ENCODE results near the gene ADAMTSL3.

Gene ADAMTSL3

DNA sequence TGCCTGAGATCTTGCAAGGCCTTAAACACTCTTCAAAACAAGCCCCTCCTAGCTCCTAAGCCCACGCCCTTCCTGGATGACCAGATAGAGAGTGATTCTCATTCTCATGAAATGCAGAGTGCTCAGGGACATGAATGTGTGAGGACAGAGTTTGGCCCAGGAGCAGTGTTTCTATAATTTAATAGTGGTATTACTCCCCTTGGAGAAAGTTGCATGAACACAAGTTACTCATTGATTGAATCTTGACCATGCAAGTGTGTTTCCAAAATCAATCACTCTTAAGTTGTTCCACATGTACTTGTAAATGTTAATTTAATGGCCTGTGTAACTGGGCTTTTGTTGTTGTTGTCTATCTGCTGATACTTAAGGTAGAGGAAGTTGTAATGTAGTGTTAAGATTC is 181.6 kb downstream of the ADAMTSL3 start:
- TF ChIP-seq, protein P1, sequence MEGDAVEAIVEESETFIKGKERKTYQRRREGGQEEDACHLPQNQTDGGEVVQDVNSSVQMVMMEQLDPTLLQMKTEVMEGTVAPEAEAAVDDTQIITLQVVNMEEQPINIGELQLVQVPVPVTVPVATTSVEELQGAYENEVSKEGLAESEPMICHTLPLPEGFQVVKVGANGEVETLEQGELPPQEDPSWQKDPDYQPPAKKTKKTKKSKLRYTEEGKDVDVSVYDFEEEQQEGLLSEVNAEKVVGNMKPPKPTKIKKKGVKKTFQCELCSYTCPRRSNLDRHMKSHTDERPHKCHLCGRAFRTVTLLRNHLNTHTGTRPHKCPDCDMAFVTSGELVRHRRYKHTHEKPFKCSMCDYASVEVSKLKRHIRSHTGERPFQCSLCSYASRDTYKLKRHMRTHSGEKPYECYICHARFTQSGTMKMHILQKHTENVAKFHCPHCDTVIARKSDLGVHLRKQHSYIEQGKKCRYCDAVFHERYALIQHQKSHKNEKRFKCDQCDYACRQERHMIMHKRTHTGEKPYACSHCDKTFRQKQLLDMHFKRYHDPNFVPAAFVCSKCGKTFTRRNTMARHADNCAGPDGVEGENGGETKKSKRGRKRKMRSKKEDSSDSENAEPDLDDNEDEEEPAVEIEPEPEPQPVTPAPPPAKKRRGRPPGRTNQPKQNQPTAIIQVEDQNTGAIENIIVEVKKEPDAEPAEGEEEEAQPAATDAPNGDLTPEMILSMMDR (conservative IDR thresholded peaks at IDR 0.05; ENCODE audit: low read length): no peak
- no peak for TF ChIP-seq EZH2phosphoT487 (IDR thresholded peaks at IDR 0.05; ENCODE audit: borderline replicate concordance)
- no peak overlapping the region for H3K4me2 ChIP-seq (ENCODE audit: low read depth, low read length, poor library complexity, severe bottlenecking)
- no peaks in the 10 kb centered on the region for H3F3A ChIP-seq (ENCODE audit: low read depth)
- no peaks in the 10 kb centered on the region for H3K4me1 ChIP-seq (ENCODE audit: insufficient read depth, low read length, poor library complexity, severe bottlenecking)
- H3K9me3 ChIP-seq (ENCODE audit: insufficient read depth, low read depth, low read length): no peaks in the 10 kb centered on the region
- H3K4me3 ChIP-seq (ENCODE audit: low read length, poor library complexity, severe bottlenecking): no peak overlapping the region
- no peak overlapping the region for H3K9ac ChIP-seq (ENCODE audit: low read depth, low read length, poor library complexity, severe bottlenecking)
- H3K27me3 ChIP-seq (ENCODE audit: insufficient read depth, low read length, poor library complexity, severe bottlenecking): no peaks in the 10 kb centered on the region
- H4K20me1 ChIP-seq (ENCODE audit: insufficient read depth, low read length, poor library complexity, severe bottlenecking): no peaks in the 10 kb centered on the region
- no peaks in the 10 kb centered on the region for H3K36me3 ChIP-seq (ENCODE audit: insufficient read depth, low read length)
- H3K9me2 ChIP-seq (replicated peaks; ENCODE audit: low read depth, low read length): no peaks in the 10 kb centered on the region
- no peaks in the 10 kb centered on the region for H3K79me2 ChIP-seq (ENCODE audit: insufficient read depth, low read length)
- H2AFZ ChIP-seq (ENCODE audit: low read length): no peak overlapping the region

DNA sequence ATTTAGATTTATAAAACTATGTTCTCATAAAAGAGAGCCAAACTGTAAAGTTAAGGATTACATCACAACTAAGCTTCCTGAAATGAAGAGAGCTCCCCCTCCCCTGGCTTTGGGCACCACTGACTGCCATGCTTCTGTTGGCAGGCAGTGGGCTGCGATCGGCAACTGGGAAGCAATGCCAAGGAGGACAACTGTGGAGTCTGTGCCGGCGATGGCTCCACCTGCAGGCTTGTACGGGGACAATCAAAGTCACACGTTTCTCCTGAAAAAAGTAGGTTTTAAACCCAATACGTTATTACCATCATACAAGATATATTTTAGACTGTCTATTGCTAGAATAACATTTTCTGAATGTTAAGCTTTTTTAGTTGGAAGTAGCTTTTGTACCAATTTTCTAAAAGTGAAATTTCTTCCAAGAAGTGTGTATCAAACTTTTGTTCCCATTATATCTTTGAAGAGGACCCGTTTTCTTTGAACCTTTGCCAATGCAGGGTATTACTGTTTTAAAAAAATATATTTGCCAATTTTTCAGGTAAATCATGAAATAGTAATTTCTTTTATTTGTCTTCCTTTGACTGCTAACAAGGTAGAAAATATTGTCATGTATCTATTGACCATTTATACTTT is 184.1 kb downstream of the ADAMTSL3 start:
- H3K36me3 ChIP-seq (ENCODE audit: insufficient read depth, low read length): no peaks in the 10 kb centered on the region
- H3K79me2 ChIP-seq (ENCODE audit: insufficient read depth, low read length): no peaks in the 10 kb centered on the region
- H3K4me3 ChIP-seq (ENCODE audit: low read length, poor library complexity, severe bottlenecking): no peak overlapping the region
- H3F3A ChIP-seq (ENCODE audit: low read depth): no peaks in the 10 kb centered on the region
- TF ChIP-seq EZH2phosphoT487 (IDR thresholded peaks at IDR 0.05; ENCODE audit: borderline replicate concordance): no peak
- TF ChIP-seq, protein P1 (conservative IDR thresholded peaks at IDR 0.05; ENCODE audit: low read length): no peak
- H3K9me3 ChIP-seq (ENCODE audit: insufficient read depth, low read depth, low read length): no peaks in the 10 kb centered on the region
- no peak overlapping the region for H3K9ac ChIP-seq (ENCODE audit: low read depth, low read length, poor library complexity, severe bottlenecking)
- no peak overlapping the region for H3K4me2 ChIP-seq (ENCODE audit: low read depth, low read length, poor library complexity, severe bottlenecking)
- no peaks in the 10 kb centered on the region for H4K20me1 ChIP-seq (ENCODE audit: insufficient read depth, low read length, poor library complexity, severe bottlenecking)
- no peaks in the 10 kb centered on the region for H3K27me3 ChIP-seq (ENCODE audit: insufficient read depth, low read length, poor library complexity, severe bottlenecking)
- no peak overlapping the region for H2AFZ ChIP-seq (ENCODE audit: low read length)
- no peaks in the 10 kb centered on the region for H3K9me2 ChIP-seq (replicated peaks; ENCODE audit: low read depth, low read length)
- H3K4me1 ChIP-seq (ENCODE audit: insufficient read depth, low read length, poor library complexity, severe bottlenecking): no peaks in the 10 kb centered on the region

DNA sequence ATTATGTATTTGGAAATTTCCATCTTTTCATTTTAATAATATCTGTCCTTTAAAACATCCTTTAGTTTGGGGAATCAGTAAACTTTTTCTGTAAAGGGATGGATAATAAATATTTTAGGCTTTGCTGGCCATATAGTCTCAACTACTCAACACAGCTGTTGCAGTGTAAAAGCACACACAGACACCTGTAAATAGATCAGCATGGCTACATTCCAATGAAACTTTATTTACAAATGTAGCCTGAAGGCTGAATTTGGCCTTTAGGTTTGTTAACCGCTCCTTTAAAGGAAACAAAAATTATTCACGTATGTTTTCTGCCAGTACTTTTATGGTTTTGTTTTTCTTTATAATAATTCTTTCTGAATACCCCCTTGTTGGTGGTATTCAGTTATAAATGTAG is 184.8 kb downstream of the ADAMTSL3 start:
- no peak for TF ChIP-seq EZH2phosphoT487 (IDR thresholded peaks at IDR 0.05; ENCODE audit: borderline replicate concordance)
- TF ChIP-seq, protein P1 (conservative IDR thresholded peaks at IDR 0.05; ENCODE audit: low read length): no peak
- no peaks in the 10 kb centered on the region for H3K4me1 ChIP-seq (ENCODE audit: insufficient read depth, low read length, poor library complexity, severe bottlenecking)
- no peaks in the 10 kb centered on the region for H3K9me3 ChIP-seq (ENCODE audit: insufficient read depth, low read depth, low read length)
- H3K36me3 ChIP-seq (ENCODE audit: insufficient read depth, low read length): no peaks in the 10 kb centered on the region
- no peaks in the 10 kb centered on the region for H3K27me3 ChIP-seq (ENCODE audit: insufficient read depth, low read length, poor library complexity, severe bottlenecking)
- H3K9ac ChIP-seq (ENCODE audit: low read depth, low read length, poor library complexity, severe bottlenecking): no peak overlapping the region
- H3K4me2 ChIP-seq (ENCODE audit: low read depth, low read length, poor library complexity, severe bottlenecking): no peak overlapping the region
- no peaks in the 10 kb centered on the region for H3K9me2 ChIP-seq (replicated peaks; ENCODE audit: low read depth, low read length)
- H2AFZ ChIP-seq (ENCODE audit: low read length): no peak overlapping the region
- H3K4me3 ChIP-seq (ENCODE audit: low read length, poor library complexity, severe bottlenecking): no peak overlapping the region
- H3F3A ChIP-seq (ENCODE audit: low read depth): no peaks in the 10 kb centered on the region
- no peaks in the 10 kb centered on the region for H4K20me1 ChIP-seq (ENCODE audit: insufficient read depth, low read length, poor library complexity, severe bottlenecking)
- no peaks in the 10 kb centered on the region for H3K79me2 ChIP-seq (ENCODE audit: insufficient read depth, low read length)
